Activated naive CD8-positive, alpha-beta T cell (primary cell): ENCODE data around the gene HMG20B.
A peak's percentile ranks its signal among the peaks of the same experiment; 100 is the strongest.

Experiments used
- H3K27ac Mint-ChIP-seq: one replicate; pipeline ENCODE4 v1.8.0; 2021; ENCODE audit warnings: mixed read lengths
- H3K27me3 Mint-ChIP-seq: one replicate; pipeline ENCODE4 v1.8.0; 2021; ENCODE audit warnings: mixed read lengths
- H3K36me3 Mint-ChIP-seq: one replicate; pipeline ENCODE4 v1.8.0; 2021; ENCODE audit warnings: mixed read lengths
- H3K4me1 Mint-ChIP-seq: one replicate; pipeline ENCODE4 v1.8.0; 2021; ENCODE audit warnings: low read depth, mixed read lengths
- H3K4me3 Mint-ChIP-seq: one replicate; pipeline ENCODE4 v1.8.0; 2021; ENCODE audit warnings: mild to moderate bottlenecking, mixed read lengths
- H3K9me3 Mint-ChIP-seq: one replicate; pipeline ENCODE4 v1.8.0; 2021; ENCODE audit warnings: low read depth, mixed read lengths

The HMG20B gene

GRCh38 chr19:3601021-3601420, 28.3 kb downstream of the HMG20B start:
- Mint-ChIP-seq H3K4me3 (no peak overlapping the region), H3K4me1 (no peaks in the 10 kb centered on the region), H3K27ac (no peak overlapping the region), H3K9me3 (no peaks in the 10 kb centered on the region), H3K36me3 (no peaks in the 10 kb centered on the region), H3K27me3 (no peaks in the 10 kb centered on the region)

GRCh38 chr19:3603121-3603811, 30.5 kb downstream of the HMG20B start:
- H3K27ac Mint-ChIP-seq: no peak overlapping the region
- H3K27me3 Mint-ChIP-seq: no peaks in the 10 kb centered on the region
- no peaks in the 10 kb centered on the region for H3K36me3 Mint-ChIP-seq
- no peak overlapping the region for H3K4me3 Mint-ChIP-seq
- H3K4me1 Mint-ChIP-seq: peaks cover 8% of the 10 kb centered on the region
- no peaks in the 10 kb centered on the region for H3K9me3 Mint-ChIP-seq

- Mint-ChIP-seq H3K27ac (no peak overlapping the region), H3K4me1 (peaks cover 10% of the 10 kb centered on the region), H3K27me3 (no peaks in the 10 kb centered on the region), H3K9me3 (no peaks in the 10 kb centered on the region), H3K4me3 (no peak overlapping the region), H3K36me3 (no peaks in the 10 kb centered on the region)
Observed at GRCh38 chr19:3604227-3604986, 31.7 kb downstream of the HMG20B start.

- no peaks in the 10 kb centered on the region for H3K36me3 Mint-ChIP-seq
- H3K4me3 Mint-ChIP-seq: no peak overlapping the region
- no peaks in the 10 kb centered on the region for H3K27me3 Mint-ChIP-seq
- H3K4me1 Mint-ChIP-seq: peaks cover 10% of the 10 kb centered on the region
- H3K27ac Mint-ChIP-seq: no peak overlapping the region
- no peaks in the 10 kb centered on the region for H3K9me3 Mint-ChIP-seq
Observed at GRCh38 chr19:3604987-3605343, 32.2 kb downstream of the HMG20B start.

DNA sequence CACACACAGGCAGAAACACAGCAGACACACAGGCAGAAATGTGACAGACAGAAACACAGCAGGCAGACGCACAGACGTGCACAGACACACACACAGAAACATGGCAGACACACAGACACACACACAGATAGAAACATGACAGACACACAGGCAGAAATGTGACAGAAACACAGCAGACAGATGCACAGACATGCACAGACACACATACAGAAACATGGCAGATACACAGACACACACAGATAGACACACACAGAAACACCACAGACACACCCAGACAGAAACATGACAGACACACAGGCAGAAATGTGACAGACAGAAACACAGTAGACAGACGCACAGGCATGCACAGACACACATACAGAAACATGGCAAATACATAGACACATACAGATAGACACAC, 32.6 kb downstream of the HMG20B start:
- Mint-ChIP-seq H3K27me3 (no peaks in the 10 kb centered on the region), H3K4me1 (peaks cover 10% of the 10 kb centered on the region), H3K27ac (no peak overlapping the region), H3K4me3 (no peak overlapping the region), H3K9me3 (no peaks in the 10 kb centered on the region), H3K36me3 (no peaks in the 10 kb centered on the region)

GRCh38 chr19:3605770-3606169, 33.0 kb downstream of the HMG20B start:
- H3K9me3 Mint-ChIP-seq: no peaks in the 10 kb centered on the region
- H3K4me1 Mint-ChIP-seq: peaks cover 10% of the 10 kb centered on the region
- H3K36me3 Mint-ChIP-seq: no peaks in the 10 kb centered on the region
- H3K27ac Mint-ChIP-seq: no peak overlapping the region
- H3K4me3 Mint-ChIP-seq: no peak overlapping the region
- no peaks in the 10 kb centered on the region for H3K27me3 Mint-ChIP-seq

GRCh38 chr19:3606174-3606689, 33.5 kb downstream of the HMG20B start:
- Mint-ChIP-seq H3K9me3 (no peaks in the 10 kb centered on the region), H3K4me1 (peaks cover 10% of the 10 kb centered on the region), H3K27me3 (no peaks in the 10 kb centered on the region), H3K36me3 (no peaks in the 10 kb centered on the region), H3K27ac (no peak overlapping the region), H3K4me3 (no peak overlapping the region)

DNA sequence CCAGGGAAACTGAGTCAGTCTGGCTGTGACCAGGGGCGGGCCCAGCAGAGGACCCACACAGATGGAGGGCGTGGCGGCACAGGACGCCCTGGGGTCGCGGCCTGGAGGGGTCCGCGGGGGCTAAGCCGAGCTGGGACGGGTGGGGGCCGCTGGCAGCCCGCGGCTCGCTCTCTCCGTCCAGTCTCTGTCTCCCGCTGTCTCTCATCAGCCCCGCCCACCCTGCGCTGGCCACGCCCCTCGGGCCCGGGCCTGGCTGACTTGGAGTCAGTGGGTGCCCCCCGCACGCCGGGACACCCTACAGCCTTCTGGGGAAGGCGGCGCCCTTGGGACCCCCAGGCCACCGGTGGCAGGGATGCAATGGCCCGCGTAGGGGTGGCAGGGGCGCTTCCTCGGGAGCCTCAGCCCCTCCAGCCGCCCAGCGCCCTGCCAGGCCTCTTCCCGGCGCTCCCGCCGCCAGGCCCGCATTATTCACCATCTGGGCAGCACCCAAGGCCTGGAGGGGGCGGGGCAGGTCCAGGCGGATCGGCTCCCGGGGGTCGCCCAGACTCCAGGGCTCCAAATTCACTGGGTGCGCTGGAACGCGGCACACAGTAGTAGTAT, 34.0 kb downstream of the HMG20B start, which contains the start of gene TBXA2R:
Gene TBXA2R (minus strand): TSS at position 186 of the 600 bp plus-strand sequence. CDS start 6,241 bp downstream, outside the sequence.
- Mint-ChIP-seq H3K9me3 (no peaks in the 10 kb centered on the region), H3K36me3 (no peaks in the 10 kb centered on the region), H3K27ac (no peak within 1 kb of the TSS), H3K4me3 (peak within 1 kb of the TSS; percentile 63), H3K4me1 (peaks cover 10% of the 10 kb centered on the region), H3K27me3 (no peaks in the 10 kb centered on the region)

GRCh38 chr19:3607303-3608078, 34.7 kb downstream of the HMG20B start:
- H3K4me3 Mint-ChIP-seq: peak overlapping the region; percentile 63
- no peaks in the 10 kb centered on the region for H3K36me3 Mint-ChIP-seq
- no peaks in the 10 kb centered on the region for H3K9me3 Mint-ChIP-seq
- H3K27me3 Mint-ChIP-seq: no peaks in the 10 kb centered on the region
- no peak overlapping the region for H3K27ac Mint-ChIP-seq
- H3K4me1 Mint-ChIP-seq: peaks cover 10% of the 10 kb centered on the region

- Mint-ChIP-seq H3K27ac (no peak overlapping the region), H3K4me3 (peak overlapping the region; percentile 63), H3K27me3 (no peaks in the 10 kb centered on the region), H3K4me1 (peaks cover 10% of the 10 kb centered on the region), H3K36me3 (no peaks in the 10 kb centered on the region), H3K9me3 (no peaks in the 10 kb centered on the region)
Observed at GRCh38 chr19:3608079-3608641, 35.4 kb downstream of the HMG20B start.

DNA sequence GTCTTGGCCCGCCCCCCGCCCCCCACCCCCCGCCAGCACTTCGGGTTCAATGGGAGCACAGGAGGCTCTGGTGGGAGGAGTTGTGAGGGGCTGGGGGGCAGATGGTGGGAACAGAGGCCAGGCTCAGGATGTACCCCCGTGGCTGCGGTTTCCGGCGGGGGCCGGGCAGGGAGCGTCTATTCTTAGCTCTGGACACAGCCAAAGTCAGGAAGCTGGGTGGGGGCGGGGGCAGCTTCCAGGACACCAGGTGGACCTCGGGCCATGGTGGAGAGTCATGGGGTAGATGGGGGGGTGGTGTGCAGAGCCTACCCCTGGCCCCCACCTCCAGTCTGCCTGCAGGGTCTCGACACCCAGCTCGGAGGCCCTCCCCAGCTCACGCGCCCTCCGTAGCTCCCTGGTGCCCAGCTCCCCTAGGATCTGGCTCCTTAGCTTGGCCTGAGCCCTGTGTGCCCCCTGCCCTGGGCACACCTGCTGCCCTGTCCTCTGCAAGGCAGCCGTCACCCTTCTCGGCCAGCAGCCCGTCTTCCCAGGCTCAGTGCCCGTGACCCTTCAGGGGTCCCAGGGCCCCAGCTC, 36.1 kb downstream of the HMG20B start:
- Mint-ChIP-seq H3K27ac (no peak overlapping the region), H3K4me3 (no peak overlapping the region), H3K27me3 (no peaks in the 10 kb centered on the region), H3K9me3 (no peaks in the 10 kb centered on the region), H3K36me3 (no peaks in the 10 kb centered on the region), H3K4me1 (peaks cover 10% of the 10 kb centered on the region)

GRCh38 chr19:3609779-3610719, 37.3 kb downstream of the HMG20B start:
- H3K4me1 Mint-ChIP-seq: peaks cover 10% of the 10 kb centered on the region
- H3K27ac Mint-ChIP-seq: no peak overlapping the region
- no peaks in the 10 kb centered on the region for H3K9me3 Mint-ChIP-seq
- no peaks in the 10 kb centered on the region for H3K27me3 Mint-ChIP-seq
- H3K36me3 Mint-ChIP-seq: no peaks in the 10 kb centered on the region
- H3K4me3 Mint-ChIP-seq: no peak overlapping the region
